ENCODE results near the gene ME3. TPM values are rescaled to one million over a fixed set of nuclear protein-coding genes. Genes with fewer than 3 reads are reported as not detected.
"Not testable (repeated sequence)": the region's sequence is repeated elsewhere in the genome, so short reads cannot be mapped to it uniquely, and the experiment has no call there.

The ME3 gene
- polyA plus RNA-seq, 1 donor (not counting 4 experiments of a cell fraction or from before 2014, with no cell fraction given), result 1.0 TPM

GRCh38 chr11:86431258-86431657 is 241.2 kb downstream of the ME3 start:
- no peak overlapping the region for H3K27ac ChIP-seq (ENCODE audit: control insufficient read depth, insufficient read depth, low read length)
- DNase-seq (ENCODE audit: low read depth, low spot score), result no peak
- H3K9ac ChIP-seq (ENCODE audit: control insufficient read depth, extremely low read depth, insufficient read depth, low read length), result no peak overlapping the region
- H3K4me3 ChIP-seq (ENCODE audit: control insufficient read depth in 2 of 3, extremely low read depth in 1 of 3, insufficient read depth in 2 of 3, low read depth in 1 of 3, low read length in 3 of 3), result no peak overlapping the region
- H3K4me1 ChIP-seq (ENCODE audit: control insufficient read depth, extremely low read depth, insufficient read depth, low read length), result no peaks in the 10 kb centered on the region
- FAIRE-seq, result no peak
- no peak overlapping the region for H3K4me2 ChIP-seq (ENCODE audit: control insufficient read depth, extremely low read depth, insufficient read depth, low read depth, low read length)
- TF ChIP-seq CTCF (optimal IDR thresholded peaks at IDR 0.05 in 1 of 3, IDR thresholded peaks at IDR 0.05 in 1 of 3, conservative IDR thresholded peaks at IDR 0.05 in 1 of 3; ENCODE audit: extremely low read depth in 1 of 3, insufficient read depth in 2 of 3, low read length in 3 of 3) (no peak), EZH2 (IDR thresholded peaks at IDR 0.05; ENCODE audit: low read length) (no peak)
- H4K20me1 ChIP-seq (ENCODE audit: control insufficient read depth, extremely low read depth, insufficient read depth, low read length), result no peaks in the 10 kb centered on the region
- no peaks in the 10 kb centered on the region for H3K27me3 ChIP-seq (ENCODE audit: control insufficient read depth, extremely low read depth, insufficient read depth, low read length)
- dilution Hi-C loops (cut with MboI; ENCODE audit: extremely low pct_ligation_motif_present, low sequenced_read_pairs), result no loop called here
- no peaks in the 10 kb centered on the region for H3K79me2 ChIP-seq (ENCODE audit: control insufficient read depth, insufficient read depth, low read length)
- H3K9me1 ChIP-seq (ENCODE audit: control insufficient read depth, extremely low read depth, insufficient read depth, low read length), result no peaks in the 10 kb centered on the region
- no peaks in the 10 kb centered on the region for H3K9me3 ChIP-seq (ENCODE audit: control insufficient read depth, low read depth, low read length)
- H2AFZ ChIP-seq (ENCODE audit: control insufficient read depth, low read length), result no peak overlapping the region
- H3K36me3 ChIP-seq (ENCODE audit: control insufficient read depth in 2 of 2, extremely low read depth in 1 of 2, insufficient read depth in 2 of 2, low read length in 2 of 2), result no peaks in the 10 kb centered on the region

- Histone ChIP-seq H2AFZ (ENCODE audit: control insufficient read depth, low read length) (no peak overlapping the region), H3K9me1 (ENCODE audit: control insufficient read depth, extremely low read depth, insufficient read depth, low read length) (no peaks in the 10 kb centered on the region), H3K9ac (ENCODE audit: control insufficient read depth, extremely low read depth, insufficient read depth, low read length) (no peak overlapping the region), H3K79me2 (ENCODE audit: control insufficient read depth, insufficient read depth, low read length) (no peaks in the 10 kb centered on the region), H3K4me2 (ENCODE audit: control insufficient read depth, extremely low read depth, insufficient read depth, low read depth, low read length) (no peak overlapping the region), H3K9me3 (ENCODE audit: control insufficient read depth, low read depth, low read length) (no peaks in the 10 kb centered on the region), H3K27ac (ENCODE audit: control insufficient read depth, insufficient read depth, low read length) (no peak overlapping the region), H3K4me1 (ENCODE audit: control insufficient read depth, extremely low read depth, insufficient read depth, low read length) (no peaks in the 10 kb centered on the region), H3K27me3 (ENCODE audit: control insufficient read depth, extremely low read depth, insufficient read depth, low read length) (no peaks in the 10 kb centered on the region), H3K4me3 (ENCODE audit: control insufficient read depth in 2 of 3, extremely low read depth in 1 of 3, insufficient read depth in 2 of 3, low read depth in 1 of 3, low read length in 3 of 3) (no peak overlapping the region), H3K36me3 (ENCODE audit: control insufficient read depth in 2 of 2, extremely low read depth in 1 of 2, insufficient read depth in 2 of 2, low read length in 2 of 2) (no peaks in the 10 kb centered on the region), H4K20me1 (ENCODE audit: control insufficient read depth, extremely low read depth, insufficient read depth, low read length) (no peaks in the 10 kb centered on the region)
- no peak for FAIRE-seq
- dilution Hi-C loops (cut with MboI; ENCODE audit: extremely low pct_ligation_motif_present, low sequenced_read_pairs), result no loop called here
- TF ChIP-seq EZH2 (IDR thresholded peaks at IDR 0.05; ENCODE audit: low read length), result no peak
- TF ChIP-seq CTCF (optimal IDR thresholded peaks at IDR 0.05 in 1 of 3, IDR thresholded peaks at IDR 0.05 in 1 of 3, conservative IDR thresholded peaks at IDR 0.05 in 1 of 3; ENCODE audit: extremely low read depth in 1 of 3, insufficient read depth in 2 of 3, low read length in 3 of 3), result no peak
- no peak for DNase-seq (ENCODE audit: low read depth, low spot score)
Measured at GRCh38 chr11:86427441-86427840, 245.0 kb downstream of the ME3 start.

GRCh38 chr11:86423488-86423887 is 248.9 kb downstream of the ME3 start:
- H3K36me3 ChIP-seq (ENCODE audit: control insufficient read depth in 2 of 2, extremely low read depth in 1 of 2, insufficient read depth in 2 of 2, low read length in 2 of 2); H4K20me1 ChIP-seq (ENCODE audit: control insufficient read depth, extremely low read depth, insufficient read depth, low read length); H2AFZ ChIP-seq (ENCODE audit: control insufficient read depth, low read length); H3K4me3 ChIP-seq (ENCODE audit: control insufficient read depth in 2 of 3, extremely low read depth in 1 of 3, insufficient read depth in 2 of 3, low read depth in 1 of 3, low read length in 3 of 3); H3K9me1 ChIP-seq (ENCODE audit: control insufficient read depth, extremely low read depth, insufficient read depth, low read length); DNase-seq (ENCODE audit: low read depth, low spot score); H3K4me2 ChIP-seq (ENCODE audit: control insufficient read depth, extremely low read depth, insufficient read depth, low read depth, low read length); H3K79me2 ChIP-seq (ENCODE audit: control insufficient read depth, insufficient read depth, low read length); FAIRE-seq; H3K9me3 ChIP-seq (ENCODE audit: control insufficient read depth, low read depth, low read length); dilution Hi-C loops (cut with MboI; ENCODE audit: extremely low pct_ligation_motif_present, low sequenced_read_pairs); H3K4me1 ChIP-seq (ENCODE audit: control insufficient read depth, extremely low read depth, insufficient read depth, low read length); H3K9ac ChIP-seq (ENCODE audit: control insufficient read depth, extremely low read depth, insufficient read depth, low read length); H3K27me3 ChIP-seq (ENCODE audit: control insufficient read depth, extremely low read depth, insufficient read depth, low read length); H3K27ac ChIP-seq (ENCODE audit: control insufficient read depth, insufficient read depth, low read length): not testable (repeated sequence)
